ENCODE data around the gene SEC61A2.

SEC61A2 gene

GRCh38 chr10:12097791-12098190, 31.7 kb upstream of the SEC61A2 start:
- TF ChIP-seq CTCF (IDR thresholded peaks at IDR 0.05; ENCODE audit: control extremely low read depth, extremely low read depth, low read depth, missing control alignments), result no peak
- CTCF ChIA-PET, result no interaction called here
- no peak for DNase-seq (ENCODE audit: extremely low spot score)
- POLR2A ChIA-PET, result no interaction called here

GRCh38 chr10:12098966-12099365, 30.5 kb upstream of the SEC61A2 start:
- POLR2A ChIA-PET, result interaction anchor here (0.7 kb wide), 1 partner anchor 19 kb away, joined by 5 read pairs; no protein-coding TSS in a partner anchor
- no peak for TF ChIP-seq CTCF (IDR thresholded peaks at IDR 0.05; ENCODE audit: control extremely low read depth, extremely low read depth, low read depth, missing control alignments)
- CTCF ChIA-PET, result no interaction called here
- DNase-seq (ENCODE audit: extremely low spot score), result no peak

- no peak for DNase-seq (ENCODE audit: extremely low spot score)
- CTCF ChIA-PET, result interaction anchor here (1.0 to 1.5 kb wide), 2 partner anchors 8 to 15 kb away, joined by 3 to 5 read pairs; no protein-coding TSS in a partner anchor
- no peak for TF ChIP-seq CTCF (IDR thresholded peaks at IDR 0.05; ENCODE audit: control extremely low read depth, extremely low read depth, low read depth, missing control alignments)
- POLR2A ChIA-PET, result interaction anchor here (1.2 kb wide), 1 partner anchor 11 kb away, joined by 3 read pairs; no protein-coding TSS in a partner anchor
These were observed 25.7 kb upstream of the SEC61A2 start for GRCh38 chr10:12103802-12104201.

- TF ChIP-seq CTCF (IDR thresholded peaks at IDR 0.05; ENCODE audit: control extremely low read depth, extremely low read depth, low read depth, missing control alignments), result no peak
- no peak for DNase-seq (ENCODE audit: extremely low spot score)
- ChIA-PET POLR2A (no interaction called here), CTCF (interaction anchor here (0.6 to 1.4 kb wide), 4 partner anchors 11 to 41 kb away, joined by 3 to 4 read pairs (median 3); no protein-coding TSS in a partner anchor)
These were observed 21.7 kb upstream of the SEC61A2 start for GRCh38 chr10:12107781-12108180.

- POLR2A ChIA-PET, result no interaction called here
- CTCF ChIA-PET, result interaction anchor here (0.9 to 1.8 kb wide), 3 partner anchors 9 to 123 kb away, joined by 3 to 4 read pairs (median 4); no protein-coding TSS in a partner anchor
- TF ChIP-seq CTCF (IDR thresholded peaks at IDR 0.05; ENCODE audit: control extremely low read depth, extremely low read depth, low read depth, missing control alignments), result no peak
These were observed 20.2 kb upstream of the SEC61A2 start for GRCh38 chr10:12109286-12109685.

GRCh38 chr10:12111528-12111927, 17.9 kb upstream of the SEC61A2 start:
- POLR2A ChIA-PET, result no interaction called here
- TF ChIP-seq CTCF (IDR thresholded peaks at IDR 0.05; ENCODE audit: control extremely low read depth, extremely low read depth, low read depth, missing control alignments), result no peak
- no peak for DNase-seq (ENCODE audit: extremely low spot score)

More at GRCh38 chr10:12109286-12109685, 20.2 kb upstream of the SEC61A2 start:
- no peak for DNase-seq (ENCODE audit: extremely low spot score)

More at GRCh38 chr10:12111528-12111927, 17.9 kb upstream of the SEC61A2 start:
- CTCF ChIA-PET, result interaction anchor here (0.9 to 1.8 kb wide), 4 partner anchors 9 to 32 kb away, joined by 3 to 6 read pairs (median 4); no protein-coding TSS in a partner anchor

Measured in GM10248 (cell line).